Smooth muscle cell (in vitro differentiated cells): ENCODE data around the gene KLB. TPM values are rescaled to one million over a fixed set of nuclear protein-coding genes. Genes with fewer than 3 reads are reported as not detected.
"Not testable (repeated sequence)": the region's sequence is repeated elsewhere in the genome, so short reads cannot be mapped to it uniquely, and the experiment has no call there.

Experiments used
- DNase-seq: peaks from one replicate; lab custom pipeline; 2025; ENCODE audit not compliant: unreplicated experiment; lab: John Stamatoyannopoulos, UW
- H2AFZ ChIP-seq: fragments of 200-600 bp; sonication (generic); 2 replicates; pipeline ENCODE4 v1.6.0; 2016; ENCODE audit warnings: antibody characterized with exemption, low read depth, mild to moderate bottlenecking
- H3F3A ChIP-seq: fragments of 200-600 bp; sonication (generic); 2 replicates; pipeline ENCODE4 v1.6.0; 2017; ENCODE audit warnings: antibody characterized with exemption, low read depth
- H3K27ac ChIP-seq: fragments of 200-600 bp; sonication (generic); 2 replicates; pipeline ENCODE4 v1.5.1; 2016; ENCODE audit warnings: low read depth, mild to moderate bottlenecking
- H3K27me3 ChIP-seq: fragments of 200-600 bp; sonication (generic); 2 replicates; pipeline ENCODE4 v1.6.1; 2016; ENCODE audit warnings: low read depth, mild to moderate bottlenecking
- H3K36me3 ChIP-seq: fragments of 200-600 bp; sonication (generic); 2 replicates; pipeline ENCODE4 v1.5.1; 2016; ENCODE audit warnings: low read depth
- H3K4me1 ChIP-seq: fragments of 200-600 bp; sonication (generic); 2 replicates; pipeline ENCODE4 v1.5.1; 2016; ENCODE audit warnings: low read depth
- H3K4me2 ChIP-seq: fragments of 200-600 bp; sonication (generic); 2 replicates; pipeline ENCODE4 v1.6.0; 2016; ENCODE audit warnings: mild to moderate bottlenecking
- H3K4me3 ChIP-seq: fragments of 200-600 bp; sonication (generic); 2 replicates; pipeline ENCODE4 v1.5.1; 2016; ENCODE audit warnings: mild to moderate bottlenecking
- H3K79me2 ChIP-seq: fragments of 200-600 bp; sonication (generic); 2 replicates; pipeline ENCODE4 v1.6.0; 2016; ENCODE audit warnings: low read depth, mild to moderate bottlenecking
- H3K9ac ChIP-seq: fragments of 200-600 bp; sonication (generic); 2 replicates; pipeline ENCODE4 v1.6.0; 2016; ENCODE audit warnings: low read depth
- H3K9me3 ChIP-seq: fragments of 200-600 bp; sonication (generic); replicated peaks from 2 replicates; pipeline ENCODE4 v1.5.1; 2016; ENCODE audit warnings: low read depth
- H4K20me1 ChIP-seq: fragments of 200-600 bp; sonication (generic); 2 replicates; pipeline ENCODE4 v1.6.0; 2016; ENCODE audit warnings: low read depth
- WGBS: methylation state at CpG from one replicate; pipeline ENCODE4 v1.1.7; 2016; ENCODE audit warnings: low lambda C conversion rate; 5-methylcytosine and 5-hydroxymethylcytosine counted together
- polyA plus RNA-seq: library from polyadenylated mRNA; unstranded; fragments of >200 nt; fragmentation: Nextera tagmentation; extraction: Ambion mirVana; gene quantifications from 2 replicates; pipeline ENCODE4 v1.2.1, GENCODE V29; 2016
- total RNA-seq: library from RNA; depleted of rRNA; stranded (reverse); fragments of >200 nt; gene quantifications from 2 replicates; pipeline ENCODE4 v1.2.3, GENCODE V29; 2014
- TF ChIP-seq, protein P1 (sequence below): fragments of 200-600 bp; sonication (generic); IDR thresholded peaks from 2 replicates; pipeline ENCODE4 v1.5.1; 2017; ENCODE audit warnings: borderline replicate concordance, mild to moderate bottlenecking, antibody characterized with exemption; ENCODE audit not compliant: insufficient read depth, poor library complexity, severe bottlenecking

The KLB gene
- total and polyA plus RNA-seq, 2 experiments from 2014 or later: 0.04 TPM; not detected in 1

DNA sequence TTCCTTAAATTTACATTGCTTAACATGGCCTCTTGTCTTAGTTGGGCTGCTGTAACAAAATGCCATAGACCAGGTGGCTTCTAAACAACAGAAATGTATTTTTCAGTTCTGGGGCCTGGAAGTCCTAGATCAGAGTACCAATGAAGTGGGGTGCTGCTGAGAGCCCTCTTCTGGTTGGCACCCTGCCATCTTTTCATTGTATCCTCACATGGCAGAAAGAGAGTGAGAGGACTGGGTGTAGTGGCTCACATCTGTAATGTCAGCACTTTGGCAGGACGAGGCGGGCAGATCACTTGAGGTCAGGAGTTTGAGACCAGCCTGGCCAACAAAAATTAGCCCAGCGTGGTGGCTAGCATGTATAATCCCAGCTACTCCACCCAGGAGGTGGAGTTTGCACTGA, 12.0 kb upstream of the KLB start:
- no peak overlapping the region for H3K4me3 ChIP-seq
- no peak overlapping the region for H3K9ac ChIP-seq
- no peaks in the 10 kb centered on the region for H3F3A ChIP-seq
- TF ChIP-seq, protein P1, sequence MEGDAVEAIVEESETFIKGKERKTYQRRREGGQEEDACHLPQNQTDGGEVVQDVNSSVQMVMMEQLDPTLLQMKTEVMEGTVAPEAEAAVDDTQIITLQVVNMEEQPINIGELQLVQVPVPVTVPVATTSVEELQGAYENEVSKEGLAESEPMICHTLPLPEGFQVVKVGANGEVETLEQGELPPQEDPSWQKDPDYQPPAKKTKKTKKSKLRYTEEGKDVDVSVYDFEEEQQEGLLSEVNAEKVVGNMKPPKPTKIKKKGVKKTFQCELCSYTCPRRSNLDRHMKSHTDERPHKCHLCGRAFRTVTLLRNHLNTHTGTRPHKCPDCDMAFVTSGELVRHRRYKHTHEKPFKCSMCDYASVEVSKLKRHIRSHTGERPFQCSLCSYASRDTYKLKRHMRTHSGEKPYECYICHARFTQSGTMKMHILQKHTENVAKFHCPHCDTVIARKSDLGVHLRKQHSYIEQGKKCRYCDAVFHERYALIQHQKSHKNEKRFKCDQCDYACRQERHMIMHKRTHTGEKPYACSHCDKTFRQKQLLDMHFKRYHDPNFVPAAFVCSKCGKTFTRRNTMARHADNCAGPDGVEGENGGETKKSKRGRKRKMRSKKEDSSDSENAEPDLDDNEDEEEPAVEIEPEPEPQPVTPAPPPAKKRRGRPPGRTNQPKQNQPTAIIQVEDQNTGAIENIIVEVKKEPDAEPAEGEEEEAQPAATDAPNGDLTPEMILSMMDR: no peak
- no peak overlapping the region for H3K27ac ChIP-seq
- WGBS: 86% methylated on average over 3 of the region's 3 CpGs
- no peaks in the 10 kb centered on the region for H4K20me1 ChIP-seq
- H3K79me2 ChIP-seq: no peaks in the 10 kb centered on the region
- H3K36me3 ChIP-seq: no peaks in the 10 kb centered on the region
- no peaks in the 10 kb centered on the region for H3K9me3 ChIP-seq
- H2AFZ ChIP-seq: no peak overlapping the region
- no peak overlapping the region for H3K4me2 ChIP-seq
- no peaks in the 10 kb centered on the region for H3K4me1 ChIP-seq
- DNase-seq: no peak
- no peaks in the 10 kb centered on the region for H3K27me3 ChIP-seq

DNA sequence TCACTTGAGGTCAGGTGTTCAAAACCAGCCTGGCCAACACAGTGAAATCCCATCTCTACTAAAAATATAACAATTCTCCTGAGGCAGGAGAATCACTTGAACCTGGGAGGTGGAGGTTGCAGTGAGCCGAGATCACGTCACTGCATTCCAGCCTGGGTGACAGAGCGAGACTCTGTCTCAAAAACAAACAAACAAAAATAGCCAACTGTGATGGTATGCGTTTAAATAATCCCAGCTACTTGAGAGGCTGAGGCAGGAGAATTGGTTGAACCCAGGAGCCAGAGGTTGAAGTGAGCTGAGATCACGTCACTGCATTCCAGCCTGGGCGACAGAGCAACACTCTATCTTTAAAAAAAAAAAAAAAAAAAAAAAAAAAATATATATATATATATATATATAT, 5.1 kb upstream of the KLB start:
- 67% methylated on average over 6 of the region's 6 CpGs for WGBS
- not testable (repeated sequence) for H3F3A ChIP-seq, H3K36me3 ChIP-seq, H4K20me1 ChIP-seq, H3K4me1 ChIP-seq, H3K9me3 ChIP-seq, H3K27ac ChIP-seq, H3K4me3 ChIP-seq, H3K27me3 ChIP-seq, H3K4me2 ChIP-seq, H3K9ac ChIP-seq, DNase-seq, H2AFZ ChIP-seq, H3K79me2 ChIP-seq

DNA sequence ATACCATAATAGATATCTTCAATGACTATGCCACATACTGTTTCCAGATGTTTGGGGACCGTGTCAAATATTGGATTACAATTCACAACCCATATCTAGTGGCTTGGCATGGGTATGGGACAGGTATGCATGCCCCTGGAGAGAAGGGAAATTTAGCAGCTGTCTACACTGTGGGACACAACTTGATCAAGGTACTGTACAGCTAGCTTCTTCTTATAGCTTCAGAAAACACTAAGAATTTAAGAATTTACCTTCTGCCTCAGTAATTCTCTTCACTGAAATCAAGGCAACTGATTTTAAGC, 805 bp downstream of the KLB start:
- Histone ChIP-seq H3K79me2 (no peaks in the 10 kb centered on the region), H3K4me2 (no peak overlapping the region), H3K27ac (no peak overlapping the region), H3K4me3 (peak overlapping the region; percentile 17), H3K36me3 (no peaks in the 10 kb centered on the region), H3K9ac (no peak overlapping the region), H3K9me3 (no peaks in the 10 kb centered on the region), H3F3A (no peaks in the 10 kb centered on the region), H3K4me1 (no peaks in the 10 kb centered on the region), H3K27me3 (peaks cover 7% of the 10 kb centered on the region), H4K20me1 (no peaks in the 10 kb centered on the region), H2AFZ (no peak overlapping the region)
- DNase-seq: no peak
- TF ChIP-seq, protein P1: no peak
- WGBS: 76% methylated on average over 1 of the region's 1 CpG

DNA sequence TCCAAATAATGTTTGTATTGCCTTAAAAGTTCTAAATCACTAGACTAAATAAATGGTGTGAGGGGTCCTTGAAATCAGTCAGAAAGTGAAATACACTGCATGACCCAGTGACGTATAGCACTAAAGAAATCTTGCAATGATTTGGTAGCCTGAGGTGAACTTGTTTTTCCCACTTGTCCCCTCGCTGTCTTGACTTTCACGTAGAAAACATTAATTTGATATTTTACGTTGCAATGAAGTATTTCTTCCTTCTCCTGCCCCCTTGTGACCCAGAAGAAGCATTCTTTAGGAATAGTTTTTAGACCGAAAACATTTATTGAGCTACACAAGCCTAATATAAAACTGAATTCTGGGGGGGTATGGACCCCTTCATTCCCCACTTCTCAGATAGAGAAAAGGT, 3.7 kb downstream of the KLB start:
- no peak for DNase-seq
- no peaks in the 10 kb centered on the region for H3F3A ChIP-seq
- H3K9ac ChIP-seq: no peak overlapping the region
- no peaks in the 10 kb centered on the region for H4K20me1 ChIP-seq
- no peaks in the 10 kb centered on the region for H3K4me1 ChIP-seq
- H2AFZ ChIP-seq: no peak overlapping the region
- TF ChIP-seq, protein P1: no peak
- peaks cover 7% of the 10 kb centered on the region for H3K27me3 ChIP-seq
- H3K79me2 ChIP-seq: no peaks in the 10 kb centered on the region
- H3K4me3 ChIP-seq: no peak overlapping the region
- no peaks in the 10 kb centered on the region for H3K36me3 ChIP-seq
- 85% methylated on average over 5 of the region's 5 CpGs for WGBS
- no peak overlapping the region for H3K4me2 ChIP-seq
- H3K9me3 ChIP-seq: no peaks in the 10 kb centered on the region
- no peak overlapping the region for H3K27ac ChIP-seq

DNA sequence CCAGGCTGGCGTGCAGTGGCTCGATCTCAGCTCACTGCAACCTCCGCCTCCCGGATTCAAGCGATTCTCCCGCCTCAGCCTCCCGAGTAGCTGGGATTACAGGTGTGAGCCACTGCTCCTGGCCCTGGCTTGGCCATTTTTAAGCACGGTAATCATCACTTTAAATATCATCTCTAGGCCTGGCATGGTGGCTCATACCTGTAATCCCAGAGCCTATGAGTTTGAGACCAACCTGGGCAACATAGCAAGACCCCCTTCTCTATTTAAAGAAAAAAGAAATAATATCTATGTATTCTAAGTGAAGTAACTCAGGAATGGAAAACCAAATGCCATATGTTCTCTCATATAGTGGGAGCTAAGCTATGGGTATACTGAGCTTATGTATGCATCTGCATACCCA, 4.8 kb downstream of the KLB start:
- not testable (repeated sequence) for H3K27ac ChIP-seq, H3K4me1 ChIP-seq, H3K36me3 ChIP-seq, H3F3A ChIP-seq, DNase-seq, H3K27me3 ChIP-seq, H3K4me2 ChIP-seq, H4K20me1 ChIP-seq, H2AFZ ChIP-seq, H3K9ac ChIP-seq, H3K79me2 ChIP-seq, H3K4me3 ChIP-seq, H3K9me3 ChIP-seq
- WGBS: 96% methylated on average over 8 of the region's 8 CpGs
